Measurements from ENCODE around the gene COMTD1.
A peak's percentile ranks its signal among the peaks of the same experiment; 100 is the strongest.

The COMTD1 gene

DNA sequence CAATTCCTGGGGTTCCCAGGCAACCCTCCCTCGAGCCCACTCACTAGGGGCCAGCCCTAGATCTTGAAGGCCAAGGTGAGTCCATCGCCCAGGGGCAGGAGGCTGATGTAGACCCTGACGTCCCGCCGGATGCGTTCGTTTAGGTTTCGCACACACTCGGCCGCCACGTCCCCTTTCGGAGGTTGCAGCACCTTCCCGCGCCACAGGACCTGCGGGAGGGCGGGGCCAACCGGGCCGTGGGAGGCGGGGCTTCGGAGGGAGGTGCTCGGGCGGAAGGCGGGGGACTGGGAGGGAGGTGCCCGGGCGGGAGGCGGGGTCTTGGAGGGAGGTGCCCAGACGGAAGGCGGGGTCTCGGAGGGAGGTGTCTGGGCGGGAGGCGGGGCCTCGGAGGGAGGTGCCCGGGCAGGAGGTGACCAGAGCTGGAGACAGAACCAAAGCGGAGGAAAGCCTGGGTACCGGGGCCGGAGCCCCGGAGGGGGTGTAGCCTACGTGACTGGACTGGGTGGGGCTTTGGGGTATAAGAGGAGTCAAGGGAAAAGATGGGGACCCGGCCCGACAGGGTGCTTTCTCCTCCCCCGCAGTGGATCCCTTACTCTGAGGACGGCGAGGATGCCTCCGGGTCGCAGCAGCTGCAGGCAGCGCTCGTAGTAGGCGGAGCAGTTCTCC, 1.6 kb downstream of the COMTD1 start (continued):
- no peak for TF ChIP-seq GFI1B (tag by site-specific recombination; IDR thresholded peaks at IDR 0.05)
- no peak for TF ChIP-seq ZNF558 (tag by site-specific recombination; IDR thresholded peaks at IDR 0.05)
- TF ChIP-seq HOXC10 (CRISPR knock-in tag; IDR thresholded peaks at IDR 0.05): no peak
- TF ChIP-seq, protein P1, sequence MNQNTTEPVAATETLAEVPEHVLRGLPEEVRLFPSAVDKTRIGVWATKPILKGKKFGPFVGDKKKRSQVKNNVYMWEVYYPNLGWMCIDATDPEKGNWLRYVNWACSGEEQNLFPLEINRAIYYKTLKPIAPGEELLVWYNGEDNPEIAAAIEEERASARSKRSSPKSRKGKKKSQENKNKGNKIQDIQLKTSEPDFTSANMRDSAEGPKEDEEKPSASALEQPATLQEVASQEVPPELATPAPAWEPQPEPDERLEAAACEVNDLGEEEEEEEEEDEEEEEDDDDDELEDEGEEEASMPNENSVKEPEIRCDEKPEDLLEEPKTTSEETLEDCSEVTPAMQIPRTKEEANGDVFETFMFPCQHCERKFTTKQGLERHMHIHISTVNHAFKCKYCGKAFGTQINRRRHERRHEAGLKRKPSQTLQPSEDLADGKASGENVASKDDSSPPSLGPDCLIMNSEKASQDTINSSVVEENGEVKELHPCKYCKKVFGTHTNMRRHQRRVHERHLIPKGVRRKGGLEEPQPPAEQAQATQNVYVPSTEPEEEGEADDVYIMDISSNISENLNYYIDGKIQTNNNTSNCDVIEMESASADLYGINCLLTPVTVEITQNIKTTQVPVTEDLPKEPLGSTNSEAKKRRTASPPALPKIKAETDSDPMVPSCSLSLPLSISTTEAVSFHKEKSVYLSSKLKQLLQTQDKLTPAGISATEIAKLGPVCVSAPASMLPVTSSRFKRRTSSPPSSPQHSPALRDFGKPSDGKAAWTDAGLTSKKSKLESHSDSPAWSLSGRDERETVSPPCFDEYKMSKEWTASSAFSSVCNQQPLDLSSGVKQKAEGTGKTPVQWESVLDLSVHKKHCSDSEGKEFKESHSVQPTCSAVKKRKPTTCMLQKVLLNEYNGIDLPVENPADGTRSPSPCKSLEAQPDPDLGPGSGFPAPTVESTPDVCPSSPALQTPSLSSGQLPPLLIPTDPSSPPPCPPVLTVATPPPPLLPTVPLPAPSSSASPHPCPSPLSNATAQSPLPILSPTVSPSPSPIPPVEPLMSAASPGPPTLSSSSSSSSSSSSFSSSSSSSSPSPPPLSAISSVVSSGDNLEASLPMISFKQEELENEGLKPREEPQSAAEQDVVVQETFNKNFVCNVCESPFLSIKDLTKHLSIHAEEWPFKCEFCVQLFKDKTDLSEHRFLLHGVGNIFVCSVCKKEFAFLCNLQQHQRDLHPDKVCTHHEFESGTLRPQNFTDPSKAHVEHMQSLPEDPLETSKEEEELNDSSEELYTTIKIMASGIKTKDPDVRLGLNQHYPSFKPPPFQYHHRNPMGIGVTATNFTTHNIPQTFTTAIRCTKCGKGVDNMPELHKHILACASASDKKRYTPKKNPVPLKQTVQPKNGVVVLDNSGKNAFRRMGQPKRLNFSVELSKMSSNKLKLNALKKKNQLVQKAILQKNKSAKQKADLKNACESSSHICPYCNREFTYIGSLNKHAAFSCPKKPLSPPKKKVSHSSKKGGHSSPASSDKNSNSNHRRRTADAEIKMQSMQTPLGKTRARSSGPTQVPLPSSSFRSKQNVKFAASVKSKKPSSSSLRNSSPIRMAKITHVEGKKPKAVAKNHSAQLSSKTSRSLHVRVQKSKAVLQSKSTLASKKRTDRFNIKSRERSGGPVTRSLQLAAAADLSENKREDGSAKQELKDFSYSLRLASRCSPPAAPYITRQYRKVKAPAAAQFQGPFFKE (tag by site-specific recombination; IDR thresholded peaks at IDR 0.05; ENCODE audit: borderline replicate concordance): no peak
- peak; percentile 49; the same call in 1 of the 2 replicates for TF ChIP-seq ZNF501 (tag by site-specific recombination; IDR thresholded peaks at IDR 0.05)
- no peak for TF ChIP-seq ZNF248 (tag by site-specific recombination; IDR thresholded peaks at IDR 0.05)
- peak; percentile 57 for TF ChIP-seq ZFHX2 (tag by site-specific recombination; conservative IDR thresholded peaks at IDR 0.05)
- peak; percentile 99 for TF ChIP-seq SP3 (tag by site-specific recombination; IDR thresholded peaks at IDR 0.05)
- TF ChIP-seq, protein P2, sequence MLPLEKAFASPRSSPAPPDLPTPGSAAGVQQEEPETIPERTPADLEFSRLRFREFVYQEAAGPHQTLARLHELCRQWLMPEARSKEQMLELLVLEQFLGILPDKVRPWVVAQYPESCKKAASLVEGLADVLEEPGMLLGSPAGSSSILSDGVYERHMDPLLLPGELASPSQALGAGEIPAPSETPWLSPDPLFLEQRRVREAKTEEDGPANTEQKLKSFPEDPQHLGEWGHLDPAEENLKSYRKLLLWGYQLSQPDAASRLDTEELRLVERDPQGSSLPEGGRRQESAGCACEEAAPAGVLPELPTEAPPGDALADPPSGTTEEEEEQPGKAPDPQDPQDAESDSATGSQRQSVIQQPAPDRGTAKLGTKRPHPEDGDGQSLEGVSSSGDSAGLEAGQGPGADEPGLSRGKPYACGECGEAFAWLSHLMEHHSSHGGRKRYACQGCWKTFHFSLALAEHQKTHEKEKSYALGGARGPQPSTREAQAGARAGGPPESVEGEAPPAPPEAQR (tag by site-specific recombination; IDR thresholded peaks at IDR 0.05): no peak
- TF ChIP-seq, protein P3, sequence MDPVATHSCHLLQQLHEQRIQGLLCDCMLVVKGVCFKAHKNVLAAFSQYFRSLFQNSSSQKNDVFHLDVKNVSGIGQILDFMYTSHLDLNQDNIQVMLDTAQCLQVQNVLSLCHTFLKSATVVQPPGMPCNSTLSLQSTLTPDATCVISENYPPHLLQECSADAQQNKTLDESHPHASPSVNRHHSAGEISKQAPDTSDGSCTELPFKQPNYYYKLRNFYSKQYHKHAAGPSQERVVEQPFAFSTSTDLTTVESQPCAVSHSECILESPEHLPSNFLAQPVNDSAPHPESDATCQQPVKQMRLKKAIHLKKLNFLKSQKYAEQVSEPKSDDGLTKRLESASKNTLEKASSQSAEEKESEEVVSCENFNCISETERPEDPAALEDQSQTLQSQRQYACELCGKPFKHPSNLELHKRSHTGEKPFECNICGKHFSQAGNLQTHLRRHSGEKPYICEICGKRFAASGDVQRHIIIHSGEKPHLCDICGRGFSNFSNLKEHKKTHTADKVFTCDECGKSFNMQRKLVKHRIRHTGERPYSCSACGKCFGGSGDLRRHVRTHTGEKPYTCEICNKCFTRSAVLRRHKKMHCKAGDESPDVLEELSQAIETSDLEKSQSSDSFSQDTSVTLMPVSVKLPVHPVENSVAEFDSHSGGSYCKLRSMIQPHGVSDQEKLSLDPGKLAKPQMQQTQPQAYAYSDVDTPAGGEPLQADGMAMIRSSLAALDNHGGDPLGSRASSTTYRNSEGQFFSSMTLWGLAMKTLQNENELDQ (tag by site-specific recombination; IDR thresholded peaks at IDR 0.05; ENCODE audit: low read depth): no peak
- no peak for TF ChIP-seq ZNF184 (tag by site-specific recombination; IDR thresholded peaks at IDR 0.05)
- TF ChIP-seq, protein P4, sequence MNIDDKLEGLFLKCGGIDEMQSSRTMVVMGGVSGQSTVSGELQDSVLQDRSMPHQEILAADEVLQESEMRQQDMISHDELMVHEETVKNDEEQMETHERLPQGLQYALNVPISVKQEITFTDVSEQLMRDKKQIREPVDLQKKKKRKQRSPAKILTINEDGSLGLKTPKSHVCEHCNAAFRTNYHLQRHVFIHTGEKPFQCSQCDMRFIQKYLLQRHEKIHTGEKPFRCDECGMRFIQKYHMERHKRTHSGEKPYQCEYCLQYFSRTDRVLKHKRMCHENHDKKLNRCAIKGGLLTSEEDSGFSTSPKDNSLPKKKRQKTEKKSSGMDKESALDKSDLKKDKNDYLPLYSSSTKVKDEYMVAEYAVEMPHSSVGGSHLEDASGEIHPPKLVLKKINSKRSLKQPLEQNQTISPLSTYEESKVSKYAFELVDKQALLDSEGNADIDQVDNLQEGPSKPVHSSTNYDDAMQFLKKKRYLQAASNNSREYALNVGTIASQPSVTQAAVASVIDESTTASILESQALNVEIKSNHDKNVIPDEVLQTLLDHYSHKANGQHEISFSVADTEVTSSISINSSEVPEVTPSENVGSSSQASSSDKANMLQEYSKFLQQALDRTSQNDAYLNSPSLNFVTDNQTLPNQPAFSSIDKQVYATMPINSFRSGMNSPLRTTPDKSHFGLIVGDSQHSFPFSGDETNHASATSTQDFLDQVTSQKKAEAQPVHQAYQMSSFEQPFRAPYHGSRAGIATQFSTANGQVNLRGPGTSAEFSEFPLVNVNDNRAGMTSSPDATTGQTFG (tag by site-specific recombination; IDR thresholded peaks at IDR 0.05; ENCODE audit: borderline replicate concordance): no peak
- TF ChIP-seq ZNF792 (tag by site-specific recombination; IDR thresholded peaks at IDR 0.05): no peak
- no peak for TF ChIP-seq ZNF707 (tag by site-specific recombination; IDR thresholded peaks at IDR 0.05)
- TF ChIP-seq, protein P5, sequence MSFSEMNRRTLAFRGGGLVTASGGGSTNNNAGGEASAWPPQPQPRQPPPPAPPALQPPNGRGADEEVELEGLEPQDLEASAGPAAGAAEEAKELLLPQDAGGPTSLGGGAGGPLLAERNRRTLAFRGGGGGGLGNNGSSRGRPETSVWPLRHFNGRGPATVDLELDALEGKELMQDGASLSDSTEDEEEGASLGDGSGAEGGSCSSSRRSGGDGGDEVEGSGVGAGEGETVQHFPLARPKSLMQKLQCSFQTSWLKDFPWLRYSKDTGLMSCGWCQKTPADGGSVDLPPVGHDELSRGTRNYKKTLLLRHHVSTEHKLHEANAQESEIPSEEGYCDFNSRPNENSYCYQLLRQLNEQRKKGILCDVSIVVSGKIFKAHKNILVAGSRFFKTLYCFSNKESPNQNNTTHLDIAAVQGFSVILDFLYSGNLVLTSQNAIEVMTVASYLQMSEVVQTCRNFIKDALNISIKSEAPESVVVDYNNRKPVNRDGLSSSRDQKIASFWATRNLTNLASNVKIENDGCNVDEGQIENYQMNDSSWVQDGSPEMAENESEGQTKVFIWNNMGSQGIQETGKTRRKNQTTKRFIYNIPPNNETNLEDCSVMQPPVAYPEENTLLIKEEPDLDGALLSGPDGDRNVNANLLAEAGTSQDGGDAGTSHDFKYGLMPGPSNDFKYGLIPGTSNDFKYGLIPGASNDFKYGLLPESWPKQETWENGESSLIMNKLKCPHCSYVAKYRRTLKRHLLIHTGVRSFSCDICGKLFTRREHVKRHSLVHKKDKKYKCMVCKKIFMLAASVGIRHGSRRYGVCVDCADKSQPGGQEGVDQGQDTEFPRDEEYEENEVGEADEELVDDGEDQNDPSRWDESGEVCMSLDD (tag by site-specific recombination; IDR thresholded peaks at IDR 0.05): no peak; the same call in 1 of the 2 replicates
- TF ChIP-seq ZNF768 (tag by site-specific recombination; IDR thresholded peaks at IDR 0.05): no peak
- TF ChIP-seq ZNF175 (tag by site-specific recombination; IDR thresholded peaks at IDR 0.05): no peak
- TF ChIP-seq, protein P6, sequence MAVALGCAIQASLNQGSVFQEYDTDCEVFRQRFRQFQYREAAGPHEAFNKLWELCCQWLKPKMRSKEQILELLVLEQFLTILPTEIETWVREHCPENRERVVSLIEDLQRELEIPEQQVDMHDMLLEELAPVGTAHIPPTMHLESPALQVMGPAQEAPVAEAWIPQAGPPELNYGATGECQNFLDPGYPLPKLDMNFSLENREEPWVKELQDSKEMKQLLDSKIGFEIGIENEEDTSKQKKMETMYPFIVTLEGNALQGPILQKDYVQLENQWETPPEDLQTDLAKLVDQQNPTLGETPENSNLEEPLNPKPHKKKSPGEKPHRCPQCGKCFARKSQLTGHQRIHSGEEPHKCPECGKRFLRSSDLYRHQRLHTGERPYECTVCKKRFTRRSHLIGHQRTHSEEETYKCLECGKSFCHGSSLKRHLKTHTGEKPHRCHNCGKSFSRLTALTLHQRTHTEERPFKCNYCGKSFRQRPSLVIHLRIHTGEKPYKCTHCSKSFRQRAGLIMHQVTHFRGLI (tag by site-specific recombination; IDR thresholded peaks at IDR 0.05): no peak
- no peak for TF ChIP-seq ZNF140 (tag by site-specific recombination; IDR thresholded peaks at IDR 0.05)
- TF ChIP-seq, protein P7, sequence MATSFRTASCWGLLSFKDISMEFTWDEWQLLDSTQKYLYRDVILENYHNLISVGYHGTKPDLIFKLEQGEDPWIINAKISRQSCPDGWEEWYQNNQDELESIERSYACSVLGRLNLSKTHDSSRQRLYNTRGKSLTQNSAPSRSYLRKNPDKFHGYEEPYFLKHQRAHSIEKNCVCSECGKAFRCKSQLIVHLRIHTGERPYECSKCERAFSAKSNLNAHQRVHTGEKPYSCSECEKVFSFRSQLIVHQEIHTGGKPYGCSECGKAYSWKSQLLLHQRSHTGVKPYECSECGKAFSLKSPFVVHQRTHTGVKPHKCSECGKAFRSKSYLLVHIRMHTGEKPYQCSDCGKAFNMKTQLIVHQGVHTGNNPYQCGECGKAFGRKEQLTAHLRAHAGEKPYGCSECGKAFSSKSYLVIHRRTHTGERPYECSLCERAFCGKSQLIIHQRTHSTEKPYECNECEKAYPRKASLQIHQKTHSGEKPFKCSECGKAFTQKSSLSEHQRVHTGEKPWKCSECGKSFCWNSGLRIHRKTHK (tag by site-specific recombination; IDR thresholded peaks at IDR 0.05): no peak
- peak; percentile 79 for TF ChIP-seq KLF1 (tag by site-specific recombination; IDR thresholded peaks at IDR 0.05)

Data from HEK293 (cell line).